Chondrocyte (in vitro differentiated cells): ENCODE measurements around the gene ATP6V0E2. TPM values are rescaled to one million over a fixed set of nuclear protein-coding genes. Genes with fewer than 3 reads are reported as not detected.

Experiments used
- DNase-seq: peaks from one replicate; pipeline ENCODE4 v3.0.0; 2021; ENCODE audit warnings: mixed read lengths, low spot score
- H3K27ac Mint-ChIP-seq: one replicate; pipeline ENCODE4 v1.8.0; 2021; ENCODE audit warnings: mild to moderate bottlenecking, moderate library complexity, mixed read lengths; ENCODE audit not compliant: unreplicated experiment
- H3K27me3 Mint-ChIP-seq: 2 replicates; pipeline ENCODE4 v1.8.0; 2021; ENCODE audit warnings: low read depth, mixed read lengths
- H3K36me3 Mint-ChIP-seq: 2 replicates; pipeline ENCODE4 v1.8.0; 2021; ENCODE audit warnings: low read depth, mixed read lengths
- H3K4me1 Mint-ChIP-seq: 2 replicates; pipeline ENCODE4 v1.8.0; 2021; ENCODE audit warnings: low read depth, mild to moderate bottlenecking, mixed read lengths
- H3K4me3 Mint-ChIP-seq: one replicate; pipeline ENCODE4 v1.8.0; 2021; ENCODE audit warnings: mild to moderate bottlenecking, moderate library complexity, mixed read lengths; ENCODE audit not compliant: unreplicated experiment
- H3K9me3 Mint-ChIP-seq: 2 replicates; pipeline ENCODE4 v1.8.0; 2021; ENCODE audit warnings: low read depth, mixed read lengths
- CTCF ChIP-seq: fragments of 200-600 bp; sonication (generic); IDR thresholded peaks from 2 replicates; pipeline ENCODE4 v1.5.0; 2021; ENCODE audit warnings: antibody characterized with exemption, mild to moderate bottlenecking, moderate library complexity
- long read RNA-seq: library from polyadenylated mRNA; stranded (forward); transcript quantifications from one replicate; pipeline ENCODE4 v2.0.0, GENCODE V29; 2021
- total RNA-seq: library from RNA; stranded (reverse); gene quantifications from 3 replicates; pipeline ENCODE4 v1.2.1, GENCODE V29; 2021

Gene ATP6V0E2
- total RNA-seq, result 23.1 to 28.5 TPM (median 24.8 TPM) in 3 replicates
- long read RNA-seq, transcript ATP6V0E2-203 (4 exons, 2,722 nt), result major isoform, 73 of 77 reads
- long read RNA-seq, partial matches to known transcripts, result 0 of 77 reads
- long read RNA-seq, other reads (novel, unspliced or antisense), result 2 of 77 reads

DNA sequence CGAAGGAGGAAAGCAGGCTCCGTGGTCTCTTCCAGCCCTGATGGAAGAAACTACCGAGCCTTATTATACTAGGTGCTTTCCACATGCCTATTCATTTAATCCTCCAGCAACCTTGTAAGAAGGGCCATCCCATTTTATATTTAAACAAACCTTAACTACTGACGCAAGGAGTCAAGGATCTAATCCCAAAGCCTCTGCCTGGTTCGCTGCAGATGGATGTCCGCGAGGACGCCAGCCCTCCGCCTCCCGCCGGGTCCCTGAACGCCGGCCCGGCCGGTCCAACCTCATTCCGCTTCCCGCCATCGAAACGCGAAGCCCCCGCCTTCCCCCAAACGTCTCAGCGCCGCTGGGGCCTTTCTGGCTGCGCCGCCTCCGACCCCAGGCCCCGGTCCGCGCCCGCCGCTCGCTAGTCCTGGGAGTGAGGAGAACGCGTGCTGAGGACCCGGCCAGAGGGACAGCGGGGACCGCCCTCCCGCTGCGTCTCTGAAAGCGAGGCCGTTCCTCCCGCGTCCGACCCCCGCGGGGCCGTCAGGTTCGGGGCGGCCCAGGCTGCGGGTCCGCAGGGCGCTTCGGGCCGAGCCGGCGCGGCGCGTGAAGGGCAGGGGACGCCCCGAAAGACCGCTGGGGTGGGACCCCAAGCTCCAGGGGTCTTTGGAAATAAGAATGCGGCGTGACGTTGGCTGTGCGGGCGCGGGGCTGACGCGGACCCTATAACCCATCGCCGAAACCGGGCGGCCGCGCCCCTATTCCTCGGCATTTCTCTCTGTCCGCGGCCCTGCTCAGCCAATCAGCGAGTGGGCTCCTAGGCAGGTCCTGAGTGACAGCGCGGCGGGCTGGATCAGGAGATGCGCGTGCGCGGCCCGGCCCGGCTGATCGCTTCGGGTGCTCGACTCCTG is at the start of gene ATP6V0E2:
Gene ATP6V0E2, plus strand, starts transcription at position 896 of the 896 bp plus-strand sequence. CDS start 97 bp downstream, outside the sequence.
- peak within 1 kb of the TSS; percentile 90 for H3K27ac Mint-ChIP-seq

DNA sequence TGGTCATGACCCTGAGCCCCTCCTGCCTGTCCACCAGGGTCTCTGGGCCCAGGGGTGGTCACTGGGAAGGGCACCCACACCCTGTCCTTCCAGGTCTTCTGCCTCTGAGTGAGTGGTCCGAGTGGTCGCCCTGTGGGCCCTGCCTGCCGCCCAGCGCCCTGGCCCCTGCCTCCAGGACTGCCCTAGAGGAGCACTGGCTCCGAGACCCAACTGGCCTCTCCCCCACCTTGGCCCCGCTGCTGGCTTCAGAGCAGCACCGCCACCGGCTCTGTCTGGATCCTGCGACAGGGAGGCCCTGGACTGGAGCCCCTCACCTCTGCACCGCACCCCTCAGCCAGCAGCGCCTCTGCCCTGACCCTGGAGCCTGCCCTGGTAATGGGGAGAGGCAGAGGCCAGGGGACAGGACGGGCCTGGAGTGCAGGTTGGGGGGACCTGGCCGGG is 49.4 kb upstream of the ATP6V0E2 start:
- Mint-ChIP-seq H3K27me3 (peaks cover 4% of the 10 kb centered on the region), H3K4me3 (no peak overlapping the region), H3K36me3 (no peaks in the 10 kb centered on the region), H3K4me1 (no peaks in the 10 kb centered on the region), H3K27ac (no peak overlapping the region), H3K9me3 (no peaks in the 10 kb centered on the region)
- TF ChIP-seq CTCF, result no peak
- peak; percentile 89 for DNase-seq

More for the DNA sequence above, at the start of gene ATP6V0E2:
- Mint-ChIP-seq H3K4me3 (peak within 1 kb of the TSS; percentile 83), H3K4me1 (peaks cover 17% of the 10 kb centered on the region), H3K36me3 (peaks cover 2% of the 10 kb centered on the region), H3K9me3 (no peaks in the 10 kb centered on the region), H3K27me3 (no peaks in the 10 kb centered on the region)
- peak; percentile 35 for TF ChIP-seq CTCF
- DNase-seq, result no peak

DNA sequence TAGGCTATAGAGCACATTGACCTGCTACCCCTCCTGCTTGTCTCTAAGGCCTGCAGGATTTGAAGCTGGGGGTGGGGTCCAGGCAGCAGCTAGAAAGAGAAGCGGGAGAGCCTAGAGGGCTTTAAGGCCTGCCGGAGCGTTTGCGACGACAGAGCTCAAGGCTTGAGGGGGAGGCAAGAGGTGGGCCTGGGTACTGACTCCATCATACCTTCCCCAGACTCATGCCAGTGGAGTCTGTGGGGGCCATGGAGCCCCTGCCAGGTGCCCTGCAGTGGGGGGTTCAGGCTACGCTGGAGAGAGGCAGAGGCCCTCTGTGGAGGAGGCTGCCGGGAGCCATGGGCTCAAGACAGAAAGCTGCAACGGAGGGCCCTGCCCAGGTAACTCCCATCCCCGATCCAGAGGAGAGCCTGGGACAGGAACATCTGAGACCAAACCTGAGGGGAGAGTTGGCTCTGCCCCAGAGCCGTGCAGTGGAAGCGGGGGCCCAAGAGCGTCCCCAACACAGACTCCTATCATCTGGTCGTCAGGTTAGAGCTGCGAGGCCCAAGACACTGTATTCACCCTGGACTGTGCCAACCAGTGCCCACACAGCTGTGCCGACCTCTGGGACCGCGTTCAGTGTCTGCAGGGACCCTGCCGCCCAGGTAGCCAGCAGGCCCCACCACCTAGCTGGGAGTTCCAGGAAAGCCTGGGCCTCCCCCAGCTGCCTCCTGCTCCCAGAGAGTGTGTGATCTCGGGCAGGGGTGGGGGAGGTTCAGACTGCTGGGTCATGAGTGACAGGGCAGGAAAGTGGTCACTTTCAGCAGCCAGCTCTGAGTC is 48.8 kb upstream of the ATP6V0E2 start:
- Mint-ChIP-seq H3K36me3 (no peaks in the 10 kb centered on the region), H3K9me3 (no peaks in the 10 kb centered on the region), H3K4me1 (no peaks in the 10 kb centered on the region), H3K27ac (no peak overlapping the region), H3K27me3 (peaks cover 4% of the 10 kb centered on the region), H3K4me3 (no peak overlapping the region)
- peak; percentile 80 for DNase-seq
- no peak for TF ChIP-seq CTCF

DNA sequence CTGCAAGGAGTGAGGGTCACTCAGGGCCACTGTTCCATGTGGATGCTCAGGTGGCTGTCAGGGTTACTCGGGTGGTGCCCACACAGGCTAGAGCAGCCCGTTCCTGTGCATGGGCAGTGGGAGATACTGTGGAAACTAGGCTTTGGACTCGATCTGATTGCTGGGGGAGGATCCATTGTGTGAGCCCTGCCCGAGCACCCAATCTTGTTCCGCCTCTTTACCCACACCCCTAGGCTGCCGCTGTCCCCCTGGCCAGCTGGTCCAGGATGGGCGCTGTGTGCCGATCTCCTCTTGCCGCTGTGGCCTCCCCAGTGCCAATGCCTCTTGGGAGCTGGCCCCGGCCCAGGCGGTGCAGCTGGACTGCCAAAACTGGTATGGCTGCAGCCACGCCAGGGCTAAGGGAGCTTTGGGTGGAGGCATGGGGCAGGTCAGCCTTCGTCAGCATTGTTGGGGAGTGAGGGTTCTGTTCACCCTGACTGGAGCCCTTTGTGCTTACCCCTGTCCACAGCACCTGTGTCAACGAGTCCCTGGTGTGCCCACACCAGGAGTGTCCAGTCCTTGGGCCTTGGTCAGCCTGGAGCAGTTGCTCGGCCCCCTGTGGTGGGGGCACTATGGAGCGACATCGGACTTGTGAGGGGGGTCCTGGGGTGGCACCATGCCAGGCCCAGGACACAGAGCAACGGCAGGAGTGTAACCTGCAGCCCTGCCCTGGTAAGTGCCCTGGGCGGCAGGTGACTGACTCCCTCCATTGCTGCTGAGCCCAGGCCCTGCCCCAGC is 48.0 kb upstream of the ATP6V0E2 start:
- peak; percentile 90 for DNase-seq
- no peak overlapping the region for H3K4me3 Mint-ChIP-seq
- H3K36me3 Mint-ChIP-seq, result no peaks in the 10 kb centered on the region
- no peak overlapping the region for H3K27ac Mint-ChIP-seq
- no peaks in the 10 kb centered on the region for H3K4me1 Mint-ChIP-seq
- no peak for TF ChIP-seq CTCF
- H3K27me3 Mint-ChIP-seq, result peaks cover 6% of the 10 kb centered on the region
- no peaks in the 10 kb centered on the region for H3K9me3 Mint-ChIP-seq
